HEK293 (cell line): ENCODE results near the gene SLC39A7.

Experiments
- CTCF ChIP-seq: fragments of 450-650 bp; formaldehyde crosslinking; IDR thresholded peaks from 2 replicates; pipeline ENCODE4 v1.5.1; 2016; ENCODE audit warnings: missing biosample characterization, missing genetic modification characterization
- ZNF280D ChIP-seq: fragments of 450-650 bp; formaldehyde crosslinking; IDR thresholded peaks from 2 replicates; pipeline ENCODE4 v1.5.1; 2016; ENCODE audit warnings: missing biosample characterization, missing genetic modification characterization
- ZNF776 ChIP-seq: fragments of 450-650 bp; formaldehyde crosslinking; IDR thresholded peaks from 2 replicates; pipeline ENCODE4 v1.5.0; 2017; ENCODE audit warnings: missing biosample characterization, missing genetic modification characterization, borderline replicate concordance

GRCh38 chr6:33181141-33181540, 19.5 kb upstream of the SLC39A7 start:
- no peak for TF ChIP-seq ZNF776 (tag by site-specific recombination)
- no peak for TF ChIP-seq CTCF (tag by site-specific recombination)
- no peak for TF ChIP-seq ZNF280D (tag by site-specific recombination)
